ENCODE data around the gene PDE8A.

GRCh38 chr15:84944311-84944710 is 37.3 kb upstream of the PDE8A start:
- no peak for TF ChIP-seq CTCF (IDR thresholded peaks at IDR 0.05; ENCODE audit: low read depth, low read length, missing input control)
- no peak for TF ChIP-seq HNF4A (conservative IDR thresholded peaks at IDR 0.05)
- no peak for TF ChIP-seq MAX (IDR thresholded peaks at IDR 0.05)
- no peak for TF ChIP-seq SP1 (IDR thresholded peaks at IDR 0.05)
